Trophoblast cell (in vitro differentiated cells and primary cell): ENCODE data around the gene RFX8.
A peak's percentile ranks its signal among the peaks of the same experiment; 100 is the strongest.

Source experiments
- DNase-seq, 2 donors: peaks; one replicate each; pipeline ENCODE4 v3.0.0-alpha.2; 2016
- H2AFZ ChIP-seq: 2 replicates; pipeline ENCODE4 v1.6.1; 2013; ENCODE audit warnings: low read length, moderate library complexity, mild to moderate bottlenecking; ENCODE audit not compliant: insufficient read depth, poor library complexity
- H2AK5ac ChIP-seq: 2 replicates; pipeline ENCODE4 v1.6.1; 2013; ENCODE audit warnings: mild to moderate bottlenecking, low read length
- H2BK120ac ChIP-seq: 2 replicates; pipeline ENCODE4 v1.6.1; 2013; ENCODE audit warnings: low read length, mild to moderate bottlenecking, moderate library complexity; ENCODE audit not compliant: insufficient read depth, poor library complexity
- H2BK12ac ChIP-seq: 2 replicates; pipeline ENCODE4 v1.6.1; 2013; ENCODE audit warnings: mild to moderate bottlenecking, low read length, moderate library complexity
- H2BK5ac ChIP-seq: 2 replicates; pipeline ENCODE4 v1.6.1; 2013; ENCODE audit warnings: low read length, low read depth, moderate library complexity, mild to moderate bottlenecking; ENCODE audit not compliant: poor library complexity
- H3K14ac ChIP-seq: 2 replicates; pipeline ENCODE4 v1.6.1; 2013; ENCODE audit warnings: mild to moderate bottlenecking, low read length
- H3K18ac ChIP-seq: 2 replicates; pipeline ENCODE4 v1.6.1; 2013; ENCODE audit warnings: mild to moderate bottlenecking, low read length
- H3K23ac ChIP-seq: 2 replicates; pipeline ENCODE4 v1.6.1; 2013; ENCODE audit warnings: low read length
- H3K27ac ChIP-seq: 2 replicates; pipeline ENCODE4 v1.5.1; 2013; ENCODE audit warnings: low read depth, mild to moderate bottlenecking, inconsistent platforms, low read length, moderate library complexity
- H3K27me3 ChIP-seq: 2 replicates; pipeline ENCODE4 v1.6.1; 2013; ENCODE audit warnings: inconsistent platforms, mild to moderate bottlenecking, low read length, moderate library complexity; ENCODE audit not compliant: insufficient read depth
- H3K36me3 ChIP-seq, 2 experiments: 1 replicate in 1 of 2; 2 replicates in 1 of 2; pipeline ENCODE4 v1.6.1; 2013; ENCODE audit warnings: low read length in 2 of 2, mild to moderate bottlenecking in 2 of 2, moderate library complexity in 1 of 2; ENCODE audit not compliant: insufficient read depth in 2 of 2, control insufficient read depth in 1 of 2
- H3K4ac ChIP-seq: 2 replicates; pipeline ENCODE4 v1.6.1; 2013; ENCODE audit warnings: low read depth, mild to moderate bottlenecking, low read length, moderate library complexity
- H3K4me1 ChIP-seq, 2 experiments: 1 replicate in 1 of 2; 2 replicates in 1 of 2; pipeline ENCODE4 v1.6.1; 2013; ENCODE audit warnings: low read length in 2 of 2, mild to moderate bottlenecking in 2 of 2, moderate library complexity in 1 of 2; ENCODE audit not compliant: insufficient read depth in 2 of 2, control insufficient read depth in 1 of 2
- H3K4me2 ChIP-seq: 2 replicates; pipeline ENCODE4 v1.6.1; 2013; ENCODE audit warnings: inconsistent platforms, mild to moderate bottlenecking, low read length, moderate library complexity
- H3K4me3 ChIP-seq: 2 replicates; pipeline ENCODE4 v1.5.1; 2013; ENCODE audit warnings: mild to moderate bottlenecking, low read depth, low read length, inconsistent platforms
- H3K79me1 ChIP-seq: one replicate; pipeline ENCODE4 v1.6.1; 2013; ENCODE audit warnings: low read length
- H3K79me2 ChIP-seq: 2 replicates; pipeline ENCODE4 v1.6.1; 2013; ENCODE audit warnings: low read length, mild to moderate bottlenecking; ENCODE audit not compliant: control insufficient read depth, insufficient read depth, poor library complexity
- H3K9ac ChIP-seq: 2 replicates; pipeline ENCODE4 v1.6.1; 2013; ENCODE audit warnings: mild to moderate bottlenecking, low read length
- H3K9me3 ChIP-seq: 2 replicates; pipeline ENCODE4 v1.6.1; 2013; ENCODE audit warnings: low read depth, mild to moderate bottlenecking, control low read depth, inconsistent platforms, low read length; ENCODE audit not compliant: insufficient read depth
- H4K12ac ChIP-seq: 2 replicates; pipeline ENCODE4 v1.6.1; 2013; ENCODE audit warnings: low read depth, mild to moderate bottlenecking, low read length, moderate library complexity
- H4K8ac ChIP-seq: 2 replicates; pipeline ENCODE4 v1.6.1; 2013; ENCODE audit warnings: low read depth, mild to moderate bottlenecking, low read length, moderate library complexity
- H4K91ac ChIP-seq: one replicate; pipeline ENCODE4 v1.6.1; 2013; ENCODE audit warnings: low read depth, mild to moderate bottlenecking, low read length, moderate library complexity
- WGBS: extraction: QIAGEN DNeasy Blood & Tissue Kit; methylation state at CpG from one replicate; pipeline ENCODE4 v1.1.7; 2013; ENCODE audit warnings: missing lambda C conversion rate; ENCODE audit not compliant: insufficient read length, insufficient coverage; ENCODE audit errors: extremely low coverage; 5-methylcytosine and 5-hydroxymethylcytosine counted together

Gene RFX8

DNA sequence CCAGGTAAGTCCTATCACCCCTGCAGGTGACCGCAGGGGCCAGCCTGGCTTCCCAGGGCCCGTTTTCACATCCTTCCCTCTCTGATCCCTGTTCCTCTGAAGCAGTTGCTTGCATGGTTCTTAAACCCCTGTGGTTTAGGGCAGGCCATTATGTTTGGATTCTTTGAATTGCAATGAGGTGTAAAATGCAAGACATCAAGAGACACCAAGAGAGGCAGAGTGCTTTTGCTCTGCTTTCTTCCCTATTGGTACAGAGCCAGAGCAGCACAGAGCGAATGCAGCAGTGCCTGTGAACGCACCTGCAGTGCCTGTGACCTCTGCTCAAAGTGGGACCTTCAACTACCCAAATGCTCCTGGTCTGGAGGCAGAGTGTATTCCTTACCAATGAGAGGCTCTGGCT, 7.6 kb downstream of the RFX8 start:
- no peaks in the 10 kb centered on the region for H3K4me1 ChIP-seq
- no peak overlapping the region for H2AFZ ChIP-seq
- no peak overlapping the region for H3K4me2 ChIP-seq
- H4K8ac ChIP-seq = no peak overlapping the region
- no peak overlapping the region for H2AK5ac ChIP-seq
- WGBS = no CpG with 5 or more reads among the region's 4 CpGs
- no peak overlapping the region for H3K27ac ChIP-seq
- no peak overlapping the region for H2BK120ac ChIP-seq
- no peak overlapping the region for H3K4ac ChIP-seq
- no peak overlapping the region for H3K18ac ChIP-seq
- no peak overlapping the region for H4K91ac ChIP-seq
- no peaks in the 10 kb centered on the region for H3K27me3 ChIP-seq
- H2BK12ac ChIP-seq = no peak overlapping the region
- DNase-seq = no peak
- H2BK5ac ChIP-seq = no peak overlapping the region
- H3K79me2 ChIP-seq = no peaks in the 10 kb centered on the region
- H4K12ac ChIP-seq = no peak overlapping the region
- H3K4me3 ChIP-seq = no peak overlapping the region
- no peaks in the 10 kb centered on the region for H3K36me3 ChIP-seq
- no peak overlapping the region for H3K9ac ChIP-seq
- no peaks in the 10 kb centered on the region for H3K9me3 ChIP-seq
- peak overlapping the region; percentile 33 for H3K23ac ChIP-seq
- H3K14ac ChIP-seq = no peak overlapping the region
- no peaks in the 10 kb centered on the region for H3K79me1 ChIP-seq

DNA sequence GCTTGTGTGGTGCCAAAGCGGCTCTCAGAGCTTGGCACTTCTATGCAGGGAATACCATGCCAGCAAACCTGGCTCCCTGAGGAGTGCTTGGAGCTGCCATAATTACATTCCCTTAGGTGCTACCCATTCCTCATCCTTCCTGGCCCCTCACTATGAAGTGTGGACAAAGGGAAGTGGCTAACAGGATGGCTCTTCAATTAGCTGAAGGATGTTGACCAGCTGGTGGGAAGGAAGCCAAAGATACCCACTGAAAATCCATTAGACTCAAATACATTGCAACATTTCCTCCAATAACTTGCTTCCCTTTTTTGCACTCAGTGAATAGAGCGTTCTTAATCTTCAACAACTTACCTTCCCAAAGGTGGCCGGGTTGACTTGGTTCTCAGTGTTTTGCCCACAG, 8.5 kb downstream of the RFX8 start:
- no peak overlapping the region for H3K27ac ChIP-seq
- WGBS = no CpG with 5 or more reads among the region's 3 CpGs
- H4K12ac ChIP-seq = no peak overlapping the region
- H3K27me3 ChIP-seq = no peaks in the 10 kb centered on the region
- no peak overlapping the region for H3K9ac ChIP-seq
- no peak overlapping the region for H3K23ac ChIP-seq
- no peaks in the 10 kb centered on the region for H3K79me2 ChIP-seq
- H2AK5ac ChIP-seq = no peak overlapping the region
- no peak overlapping the region for H3K14ac ChIP-seq
- no peaks in the 10 kb centered on the region for H3K9me3 ChIP-seq
- H3K4me2 ChIP-seq = no peak overlapping the region
- no peak overlapping the region for H4K8ac ChIP-seq
- no peaks in the 10 kb centered on the region for H3K79me1 ChIP-seq
- no peak overlapping the region for H2AFZ ChIP-seq
- DNase-seq = no peak
- H3K4me3 ChIP-seq = no peak overlapping the region
- H3K36me3 ChIP-seq = no peaks in the 10 kb centered on the region
- no peak overlapping the region for H3K18ac ChIP-seq
- H2BK120ac ChIP-seq = no peak overlapping the region
- no peak overlapping the region for H2BK5ac ChIP-seq
- no peaks in the 10 kb centered on the region for H3K4me1 ChIP-seq
- H2BK12ac ChIP-seq = no peak overlapping the region
- H3K4ac ChIP-seq = no peak overlapping the region
- H4K91ac ChIP-seq = no peak overlapping the region

DNA sequence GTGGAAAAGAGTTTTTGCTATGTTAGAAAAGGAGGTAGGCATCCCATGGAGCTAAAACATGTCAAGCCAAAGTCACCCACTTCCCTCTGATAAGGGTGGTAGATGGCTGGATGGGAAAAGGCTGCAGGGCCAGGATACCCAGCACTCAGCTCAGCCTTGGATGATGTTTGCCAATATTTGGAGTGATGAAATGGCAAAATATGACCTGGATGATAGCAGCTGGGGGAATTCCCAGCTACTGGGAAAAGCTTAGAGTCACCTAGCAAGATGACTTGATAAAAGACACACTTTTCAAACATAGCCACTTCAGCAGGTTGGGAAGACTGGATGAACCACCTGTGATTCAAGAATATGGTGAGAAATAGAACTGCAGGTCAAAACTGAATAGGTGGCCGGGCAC, 10.1 kb downstream of the RFX8 start:
- H3K9ac ChIP-seq = no peak overlapping the region
- DNase-seq = peak in 1 of 2 donors; percentile 12
- H3K14ac ChIP-seq = no peak overlapping the region
- H2AFZ ChIP-seq = no peak overlapping the region
- H3K27ac ChIP-seq = no peak overlapping the region
- H3K23ac ChIP-seq = no peak overlapping the region
- no peak overlapping the region for H3K4me3 ChIP-seq
- H3K79me1 ChIP-seq = no peaks in the 10 kb centered on the region
- H3K4me2 ChIP-seq = no peak overlapping the region
- H4K8ac ChIP-seq = no peak overlapping the region
- no peak overlapping the region for H2BK5ac ChIP-seq
- no peak overlapping the region for H2AK5ac ChIP-seq
- H3K18ac ChIP-seq = no peak overlapping the region
- no peaks in the 10 kb centered on the region for H3K79me2 ChIP-seq
- H3K4me1 ChIP-seq = no peaks in the 10 kb centered on the region
- no peaks in the 10 kb centered on the region for H3K27me3 ChIP-seq
- no peak overlapping the region for H4K91ac ChIP-seq
- no peak overlapping the region for H2BK12ac ChIP-seq
- no CpG with 5 or more reads among the region's 1 CpG for WGBS
- H4K12ac ChIP-seq = no peak overlapping the region
- H3K4ac ChIP-seq = no peak overlapping the region
- no peaks in the 10 kb centered on the region for H3K36me3 ChIP-seq
- no peaks in the 10 kb centered on the region for H3K9me3 ChIP-seq
- no peak overlapping the region for H2BK120ac ChIP-seq

DNA sequence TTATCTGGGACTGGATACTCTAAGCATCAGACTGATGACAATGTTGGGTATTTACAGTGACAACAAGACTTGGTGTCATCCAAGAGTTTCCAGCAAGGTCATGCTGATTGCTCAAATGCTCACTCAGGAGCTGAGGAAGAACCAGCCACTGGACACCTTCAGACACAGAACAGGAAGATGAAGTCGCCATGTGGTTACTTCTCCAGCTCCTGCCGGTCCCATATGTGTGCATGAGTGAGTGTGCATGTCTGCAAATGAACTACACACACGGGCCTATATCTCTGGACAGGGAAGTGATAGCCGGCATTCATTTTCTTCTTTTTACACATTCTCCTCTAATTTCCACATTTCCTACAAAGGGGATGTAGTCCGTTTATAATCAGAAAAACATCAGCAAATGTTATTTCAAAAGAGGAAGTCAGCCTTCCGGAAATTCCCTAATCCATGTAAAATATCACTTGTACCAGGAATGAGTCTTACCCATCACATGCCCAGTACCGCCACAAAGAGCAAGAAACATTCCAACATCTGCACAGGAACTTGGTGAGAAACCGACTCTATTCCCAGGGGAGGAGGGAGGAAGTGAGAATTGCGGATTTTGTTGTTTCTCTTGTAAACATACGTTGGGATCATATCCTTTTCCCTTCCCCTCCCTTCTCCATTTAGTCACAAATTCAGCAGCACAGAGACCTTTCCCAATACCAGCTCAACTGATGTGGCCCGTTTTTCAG, 10.8 kb downstream of the RFX8 start:
- no peak overlapping the region for H2BK12ac ChIP-seq
- no peaks in the 10 kb centered on the region for H3K36me3 ChIP-seq
- DNase-seq = peak; percentile 8 to 39
- no peak overlapping the region for H3K9ac ChIP-seq
- no peak overlapping the region for H4K12ac ChIP-seq
- no CpG with 5 or more reads among the region's 11 CpGs for WGBS
- no peaks in the 10 kb centered on the region for H3K79me1 ChIP-seq
- H3K79me2 ChIP-seq = no peaks in the 10 kb centered on the region
- H3K4me2 ChIP-seq = no peak overlapping the region
- H3K27me3 ChIP-seq = no peaks in the 10 kb centered on the region
- no peaks in the 10 kb centered on the region for H3K9me3 ChIP-seq
- H2BK5ac ChIP-seq = no peak overlapping the region
- no peak overlapping the region for H2AK5ac ChIP-seq
- no peak overlapping the region for H2AFZ ChIP-seq
- no peak overlapping the region for H3K23ac ChIP-seq
- no peak overlapping the region for H3K14ac ChIP-seq
- H2BK120ac ChIP-seq = no peak overlapping the region
- H3K18ac ChIP-seq = no peak overlapping the region
- H3K4ac ChIP-seq = no peak overlapping the region
- no peaks in the 10 kb centered on the region for H3K4me1 ChIP-seq
- no peak overlapping the region for H3K4me3 ChIP-seq
- H3K27ac ChIP-seq = no peak overlapping the region
- no peak overlapping the region for H4K91ac ChIP-seq
- H4K8ac ChIP-seq = no peak overlapping the region
